Measurements from ENCODE around the gene TMEM253. TPM values are rescaled to one million over a fixed set of nuclear protein-coding genes. Genes with fewer than 3 reads are reported as not detected.

The TMEM253 gene
- total RNA-seq: 0.13 TPM in 1 of 2 replicates, not detected in the other

GRCh38 chr14:21100931-21101330 is at the start of gene TMEM253:
TSS of gene TMEM253 (plus strand) at chr14:21101066. CDS start at chr14:21101344, 278 bp downstream.
- DNase-seq (ENCODE audit: low read depth in 2 of 2): no peak

- DNase-seq (ENCODE audit: low read depth in 2 of 2): no peak
These were observed 47.4 kb upstream of the TMEM253 start for GRCh38 chr14:21053184-21054122.

DNA sequence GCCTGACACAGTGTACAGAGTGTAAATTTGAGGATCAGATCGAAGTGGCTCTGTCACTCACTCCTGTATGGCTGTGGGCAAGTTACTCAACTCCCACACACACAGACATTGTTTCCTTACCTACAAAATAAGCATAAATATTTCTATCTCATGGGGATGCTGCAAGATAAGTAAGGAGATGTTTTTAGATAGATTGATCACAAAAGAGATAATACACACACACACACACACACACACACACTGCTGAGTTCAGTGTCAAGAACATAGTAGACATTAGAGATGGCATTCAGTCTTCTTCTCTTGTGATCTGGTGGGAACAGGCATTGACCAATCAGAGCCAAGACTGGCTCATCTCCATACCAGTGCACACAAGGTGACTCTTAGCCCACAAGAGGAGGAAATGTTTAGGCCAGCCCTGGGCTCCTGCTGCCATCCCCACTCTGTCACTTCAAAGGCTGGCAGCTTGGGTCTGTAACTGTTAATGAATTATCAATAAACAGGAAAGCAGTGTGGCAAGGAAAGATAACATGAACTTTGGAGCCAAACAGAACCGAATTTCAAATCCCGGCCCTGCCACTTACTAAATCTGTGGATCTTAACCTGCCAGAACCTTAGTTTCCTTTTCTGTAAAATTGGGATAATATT is 46.6 kb upstream of the TMEM253 start:
- DNase-seq (ENCODE audit: low read depth in 2 of 2): no peak

GRCh38 chr14:21054768-21055145 is 46.1 kb upstream of the TMEM253 start:
- DNase-seq (ENCODE audit: low read depth in 2 of 2): no peak

DNA sequence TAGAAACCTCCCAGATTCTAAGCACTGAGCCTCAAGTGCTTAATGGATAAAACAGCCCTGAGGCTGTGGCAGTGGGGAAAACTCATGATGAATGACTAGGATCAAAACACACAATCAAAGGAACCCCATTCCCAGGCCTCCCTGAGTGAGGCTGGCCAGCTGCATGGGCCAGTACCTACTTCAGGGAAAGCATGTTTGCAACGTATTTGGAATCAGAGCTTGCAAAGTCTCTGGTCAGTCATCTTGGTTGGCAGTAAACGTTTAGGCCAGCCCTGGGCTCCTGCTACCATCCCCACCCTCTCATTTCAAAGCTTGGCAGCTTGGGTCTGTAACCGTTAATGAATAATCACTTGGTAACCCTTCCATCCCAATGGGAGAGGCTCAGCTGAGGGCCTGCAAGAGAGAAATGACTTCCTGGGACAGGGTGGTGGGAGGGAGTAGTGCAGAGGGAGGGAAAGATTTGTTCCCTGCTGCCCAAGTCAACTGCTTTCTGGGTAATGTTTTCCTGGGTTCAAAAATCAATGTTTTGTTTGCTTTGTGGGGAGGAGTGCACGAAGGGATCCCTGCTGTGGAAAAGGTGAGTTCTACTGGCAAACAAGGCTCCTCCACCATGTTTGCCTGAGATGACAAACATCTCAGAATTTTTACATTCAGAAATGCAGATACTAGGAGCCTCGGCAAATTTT is 45.3 kb upstream of the TMEM253 start:
- no peak for DNase-seq (ENCODE audit: low read depth in 2 of 2)

GRCh38 chr14:21056520-21057163 is 44.2 kb upstream of the TMEM253 start:
- no peak for DNase-seq (ENCODE audit: low read depth in 2 of 2)

DNA sequence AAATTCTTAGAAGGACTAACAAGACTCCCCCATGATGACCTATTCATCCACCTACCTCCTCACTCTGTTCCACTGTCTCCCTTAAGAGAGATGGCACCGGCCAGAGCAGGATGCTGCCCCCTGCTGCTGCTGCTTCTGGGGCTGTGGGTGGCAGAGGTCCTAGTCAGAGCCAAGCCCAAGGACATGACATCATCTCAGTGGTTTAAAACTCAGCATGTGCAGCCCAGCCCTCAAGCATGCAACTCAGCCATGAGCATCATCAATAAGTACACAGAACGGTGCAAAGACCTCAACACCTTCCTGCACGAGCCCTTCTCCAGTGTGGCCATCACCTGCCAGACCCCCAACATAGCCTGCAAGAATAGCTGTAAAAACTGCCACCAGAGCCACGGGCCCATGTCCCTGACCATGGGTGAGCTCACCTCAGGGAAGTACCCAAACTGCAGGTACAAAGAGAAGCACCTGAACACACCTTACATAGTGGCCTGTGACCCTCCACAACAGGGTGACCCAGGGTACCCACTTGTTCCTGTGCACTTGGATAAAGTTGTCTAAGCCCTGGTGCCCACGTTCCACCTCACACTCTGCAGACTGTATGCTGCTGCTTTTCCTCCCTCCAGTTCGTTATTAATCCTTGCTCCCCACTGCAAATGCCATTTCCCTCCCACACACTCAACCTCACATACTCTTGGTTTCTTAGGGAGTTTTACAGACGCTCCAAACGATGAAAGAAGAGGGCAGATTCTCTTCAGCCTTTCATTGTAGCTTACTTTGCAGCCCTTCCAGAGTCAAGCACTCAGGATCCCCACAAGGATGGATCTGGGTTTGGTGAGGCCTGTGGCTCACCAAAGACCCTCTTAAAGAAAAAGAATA is 42.8 kb upstream of the TMEM253 start, which contains the start of gene RNASE8:
RNASE8 (plus strand) TSS at position 20 of the 873 bp plus-strand sequence; CDS start at position 91, 71 bp downstream.
- DNase-seq (ENCODE audit: low read depth in 2 of 2): no peak

GRCh38 chr14:21058903-21059302 is 42.0 kb upstream of the TMEM253 start:
- DNase-seq (ENCODE audit: low read depth in 2 of 2): no peak

GRCh38 chr14:21059842-21060613 is 40.8 kb upstream of the TMEM253 start:
- no peak for DNase-seq (ENCODE audit: low read depth in 2 of 2)

DNA sequence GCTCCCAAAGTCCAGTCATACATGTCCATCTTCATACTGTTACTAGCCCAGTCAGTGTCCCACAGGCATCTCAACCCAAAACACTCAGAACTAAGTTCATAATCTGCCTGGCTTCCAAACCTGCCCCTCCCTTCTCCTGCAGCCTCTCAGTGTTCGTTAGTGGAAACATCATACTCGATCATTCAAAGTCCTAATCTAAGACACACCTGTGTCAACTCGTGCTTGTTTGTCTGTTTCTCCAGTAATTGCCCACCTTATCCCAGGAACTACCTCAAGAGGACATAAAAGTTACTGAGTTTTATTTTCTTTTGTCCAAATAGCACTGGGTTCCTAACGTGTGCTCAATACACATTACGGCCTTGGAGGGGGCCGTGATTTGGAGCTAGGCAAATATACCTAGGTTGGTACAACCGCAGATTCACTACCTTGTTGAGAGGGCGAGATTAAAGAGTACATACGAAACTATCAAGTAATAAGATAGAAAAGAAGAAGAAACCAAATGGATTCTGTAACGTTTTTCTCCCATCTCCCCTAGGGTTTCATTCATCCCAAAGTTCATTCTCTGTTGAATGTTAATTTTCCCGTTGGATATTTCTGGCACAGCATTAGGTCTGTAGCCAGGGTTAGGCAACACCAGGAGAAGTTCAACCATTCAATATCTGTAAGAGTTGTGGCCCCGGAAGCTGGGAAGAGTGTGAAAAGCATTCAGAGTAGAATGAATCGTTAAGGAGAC is 40.1 kb upstream of the TMEM253 start:
- no peak for DNase-seq (ENCODE audit: low read depth in 2 of 2)

GRCh38 chr14:21061347-21061668 is 39.6 kb upstream of the TMEM253 start:
- DNase-seq (ENCODE audit: low read depth in 2 of 2): no peak

DNA sequence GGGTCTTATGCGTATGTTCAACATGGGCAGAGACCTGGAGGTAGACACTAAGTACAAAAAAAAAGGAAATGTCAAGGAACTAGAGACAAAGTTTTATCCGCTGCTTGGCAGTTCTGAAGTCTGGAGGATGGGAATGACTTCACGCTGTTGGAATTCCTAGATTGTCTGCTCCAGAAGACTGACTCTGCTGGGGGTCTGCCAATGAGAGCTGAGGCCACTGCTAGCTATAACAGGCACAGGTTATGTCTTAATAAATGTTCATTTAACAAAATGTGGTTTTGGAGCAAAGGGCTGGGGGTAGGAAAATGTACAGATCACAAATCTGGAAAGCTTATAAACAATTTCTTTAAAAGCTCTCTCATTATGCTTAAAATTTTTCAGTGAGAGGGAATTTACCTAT is 37.4 kb upstream of the TMEM253 start:
- no peak for DNase-seq (ENCODE audit: low read depth in 2 of 2)

- DNase-seq (ENCODE audit: low read depth in 2 of 2): no peak
These were observed 33.9 kb upstream of the TMEM253 start for GRCh38 chr14:21066882-21067502.

DNA sequence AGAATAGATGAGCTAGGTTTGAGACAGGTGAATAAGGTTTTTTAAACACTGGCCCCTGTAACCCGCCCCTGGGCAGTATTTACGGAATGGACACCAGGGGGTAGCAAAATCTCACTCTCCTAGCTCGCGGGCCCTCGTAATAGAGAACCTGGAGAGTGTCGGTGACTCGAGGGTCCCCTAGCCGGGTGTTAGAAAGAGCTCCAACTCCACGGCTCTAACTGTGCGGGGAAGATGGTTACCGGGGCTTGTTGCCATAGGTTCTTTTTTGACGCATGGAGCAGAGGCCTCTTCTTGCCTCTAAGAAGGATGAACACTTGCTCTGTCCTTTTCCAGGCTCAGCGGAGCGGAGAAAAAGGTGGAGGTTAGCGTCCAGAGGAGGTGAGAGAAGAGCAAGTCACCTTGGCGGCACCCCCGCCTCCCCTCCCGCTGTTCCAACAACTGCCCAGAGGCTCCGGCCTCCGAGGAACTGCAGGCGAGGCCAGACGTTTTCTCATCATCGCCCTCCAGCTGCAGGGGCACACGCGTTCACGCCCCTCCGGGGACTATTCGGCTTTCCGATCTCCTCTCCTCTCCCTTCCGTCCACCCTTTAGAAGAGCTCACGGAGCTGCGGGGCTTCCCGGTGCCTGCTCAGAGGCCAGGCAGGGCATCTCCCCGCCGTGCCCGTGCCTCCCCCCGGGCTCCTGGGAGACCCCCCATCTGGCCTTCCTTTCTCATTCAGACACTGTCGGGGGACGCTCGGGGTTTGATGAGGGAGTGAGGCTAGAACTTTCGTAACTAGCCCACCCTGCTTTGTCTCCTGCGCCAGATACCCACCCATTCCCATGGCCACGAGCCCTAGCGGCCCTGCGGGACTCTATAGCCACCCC is 32.1 kb upstream of the TMEM253 start:
- peak; percentile 43 to 63 for DNase-seq (ENCODE audit: low read depth in 2 of 2)

- no peak for DNase-seq (ENCODE audit: low read depth in 2 of 2)
These were observed 31.3 kb upstream of the TMEM253 start for GRCh38 chr14:21069388-21070082.

DNA sequence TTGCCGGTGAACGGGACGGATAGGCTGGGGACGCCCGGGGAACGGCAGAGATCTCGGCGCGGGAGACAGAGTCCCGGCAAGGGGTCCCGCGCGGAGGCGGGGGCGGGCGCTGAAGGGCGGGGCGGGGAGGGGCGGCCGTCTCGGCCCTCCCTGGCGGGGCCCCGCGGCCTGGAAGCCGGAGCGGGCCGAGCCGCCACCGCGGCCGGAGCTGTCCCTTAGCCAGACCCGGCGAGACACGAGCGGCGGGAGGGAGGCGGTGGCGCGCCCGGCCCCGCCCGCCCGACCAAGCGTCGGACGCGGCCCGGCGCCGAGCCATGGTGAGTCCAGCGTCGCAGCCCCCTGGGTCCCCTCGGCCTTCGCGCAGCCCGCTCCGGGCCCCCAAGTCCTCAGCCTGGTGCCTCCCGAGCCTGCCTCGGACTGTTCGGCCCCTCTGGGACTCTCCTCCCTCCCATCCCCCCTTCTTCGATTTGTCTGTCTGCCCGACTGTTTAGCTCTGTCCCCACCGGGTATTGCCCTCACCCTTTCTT is 30.7 kb upstream of the TMEM253 start, which contains the start of gene ARHGEF40:
ARHGEF40 (plus strand) TSS at position 222 of the 527 bp plus-strand sequence; CDS start at position 315, 93 bp downstream.
- DNase-seq (ENCODE audit: low read depth in 2 of 2): peak in 1 of 2 donors; percentile 35

Data from dermis microvascular lymphatic vessel endothelial cell (primary cell).